Inferior parietal cortex (tissue), 1 donor: ENCODE data around the gene STXBP3.
A peak's percentile ranks its signal among the peaks of the same experiment; 100 is the strongest.

ENCODE experiments used
- DNase-seq: peaks from one replicate; pipeline ENCODE4 v3.0.0-alpha.2; 2016; ENCODE audit errors: extremely low spot score

The STXBP3 gene

DNA sequence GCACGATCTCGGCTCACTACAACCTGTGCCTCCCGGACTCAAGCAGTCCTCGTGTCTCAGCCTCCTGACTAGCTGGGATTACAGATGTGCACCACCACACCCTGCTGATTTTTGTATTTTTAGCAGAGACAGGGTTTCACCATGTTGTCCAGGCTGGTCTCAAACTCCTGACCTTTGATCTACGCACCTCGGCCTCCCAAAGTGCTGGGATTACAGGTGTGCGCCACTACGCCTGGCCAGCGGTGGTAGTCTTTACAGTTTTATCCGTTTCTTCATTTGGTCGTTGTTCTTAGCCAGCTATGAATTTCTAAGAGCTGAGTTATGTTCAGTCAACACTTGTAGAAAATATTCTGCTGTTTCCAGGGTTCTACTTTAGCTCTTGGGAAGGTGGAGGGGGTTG, 57.1 kb downstream of the STXBP3 start:
- no peak for DNase-seq

DNA sequence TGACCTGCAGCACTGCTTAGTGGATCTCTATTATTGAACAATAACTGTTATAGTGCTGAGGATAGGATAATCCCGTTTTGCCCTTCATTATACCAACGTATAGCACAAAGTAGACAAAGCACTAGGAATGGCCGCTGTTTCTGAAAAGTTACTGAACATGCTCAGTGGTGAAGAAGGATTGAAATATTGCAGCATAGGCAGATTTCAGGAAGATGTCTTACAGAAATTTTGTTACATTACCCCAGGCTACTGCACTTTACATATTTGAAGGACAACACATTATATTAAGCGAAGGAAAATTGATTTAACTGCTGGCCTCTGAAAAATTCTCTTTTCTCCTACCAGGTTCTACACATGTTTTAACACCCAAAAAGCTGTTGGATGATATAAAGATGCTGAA, 62.0 kb downstream of the STXBP3 start:
- DNase-seq, result no peak

DNA sequence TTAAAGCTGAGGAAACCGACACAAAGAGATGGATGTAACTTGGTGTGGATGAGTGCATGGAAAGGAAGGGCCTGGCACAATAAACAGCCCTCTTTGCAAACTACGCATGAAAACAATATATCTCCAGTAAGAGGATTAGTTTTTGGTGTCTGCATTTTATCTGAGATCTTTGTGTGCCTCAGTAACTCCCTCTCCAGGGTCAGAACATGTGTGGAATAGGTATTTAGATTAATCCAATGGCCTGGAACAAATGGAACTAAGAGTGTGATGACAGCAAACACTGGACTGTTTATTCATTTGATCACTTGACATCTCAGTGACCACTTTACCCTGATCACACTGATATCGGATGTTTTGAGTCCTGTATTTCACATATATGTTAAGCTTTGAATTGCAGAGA, 65.1 kb downstream of the STXBP3 start:
- DNase-seq, result no peak

DNA sequence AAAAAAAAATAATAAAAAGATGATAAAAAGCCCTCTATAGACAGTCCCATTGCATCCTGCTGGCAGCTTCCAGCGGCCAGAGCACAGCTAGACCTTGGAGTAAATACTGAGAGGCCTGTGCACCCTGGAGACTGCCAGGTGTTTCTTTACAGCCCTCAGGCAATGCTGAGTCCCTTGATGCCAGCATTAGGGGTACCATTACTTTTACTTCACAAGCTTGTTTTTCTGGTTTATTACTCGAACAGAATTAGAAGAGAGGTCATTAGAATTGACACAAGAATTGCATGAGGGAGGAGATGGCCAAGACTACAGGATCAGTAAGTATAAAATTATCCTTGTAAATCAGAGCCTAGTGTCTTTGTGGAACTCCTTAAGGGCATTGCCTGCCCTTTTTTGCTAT, 66.9 kb downstream of the STXBP3 start:
- DNase-seq, result no peak

DNA sequence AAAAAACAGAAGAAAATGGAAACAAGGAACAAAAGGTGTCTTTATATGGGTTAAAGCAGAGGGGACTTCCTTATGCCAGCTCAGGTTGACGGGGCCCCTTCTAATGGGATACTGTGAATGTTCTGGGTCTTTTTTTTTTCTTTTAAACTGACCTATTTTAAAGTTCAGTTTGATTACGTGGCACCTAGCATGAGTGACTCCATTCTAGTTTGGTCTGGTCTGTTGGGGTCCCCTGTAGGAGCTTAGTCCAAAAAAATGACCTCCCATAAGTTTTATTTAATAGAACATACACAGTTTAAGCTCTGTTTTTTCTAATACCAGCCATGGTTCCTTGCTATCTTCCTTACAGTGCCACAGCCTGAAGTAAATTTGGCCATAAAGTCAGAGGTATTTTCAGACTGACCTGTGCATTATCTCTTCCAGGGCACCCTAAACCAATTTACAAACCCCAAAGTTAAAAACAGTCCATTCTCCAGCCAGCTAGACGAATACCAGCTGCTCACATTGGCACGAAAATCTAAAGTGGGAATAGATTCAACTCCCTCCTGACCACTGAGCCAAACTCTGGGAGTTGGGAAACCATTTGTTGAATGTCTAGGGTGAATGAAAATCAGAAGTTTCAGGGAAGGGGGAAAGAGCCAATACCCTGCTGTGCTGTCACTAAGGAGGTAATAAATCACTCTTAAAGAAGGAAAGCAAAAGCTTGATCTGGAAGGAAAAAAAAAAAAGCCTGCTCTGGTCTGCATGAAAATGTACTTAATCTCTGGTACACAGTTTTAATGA, 68.1 kb downstream of the STXBP3 start:
- DNase-seq, result peak; percentile 68

DNA sequence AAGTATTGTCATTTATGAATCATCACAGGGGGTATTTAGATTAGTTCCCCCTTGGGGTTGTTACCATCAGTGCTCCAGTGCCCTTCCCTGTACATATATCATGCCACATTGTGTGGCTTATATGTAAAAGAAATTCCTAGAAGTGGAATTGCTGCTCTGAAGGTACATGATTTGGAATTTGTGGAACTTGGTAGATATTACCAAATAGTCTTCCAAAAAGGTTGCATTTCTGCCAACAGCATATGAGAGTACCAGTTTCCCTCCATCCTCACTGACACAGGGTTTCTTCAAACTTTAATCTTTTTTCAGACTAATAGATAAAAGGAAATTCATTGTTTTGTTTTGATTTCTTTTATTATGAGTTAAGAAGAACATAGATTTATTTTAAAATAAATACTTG, 69.1 kb downstream of the STXBP3 start:
- DNase-seq, result peak; percentile 47

DNA sequence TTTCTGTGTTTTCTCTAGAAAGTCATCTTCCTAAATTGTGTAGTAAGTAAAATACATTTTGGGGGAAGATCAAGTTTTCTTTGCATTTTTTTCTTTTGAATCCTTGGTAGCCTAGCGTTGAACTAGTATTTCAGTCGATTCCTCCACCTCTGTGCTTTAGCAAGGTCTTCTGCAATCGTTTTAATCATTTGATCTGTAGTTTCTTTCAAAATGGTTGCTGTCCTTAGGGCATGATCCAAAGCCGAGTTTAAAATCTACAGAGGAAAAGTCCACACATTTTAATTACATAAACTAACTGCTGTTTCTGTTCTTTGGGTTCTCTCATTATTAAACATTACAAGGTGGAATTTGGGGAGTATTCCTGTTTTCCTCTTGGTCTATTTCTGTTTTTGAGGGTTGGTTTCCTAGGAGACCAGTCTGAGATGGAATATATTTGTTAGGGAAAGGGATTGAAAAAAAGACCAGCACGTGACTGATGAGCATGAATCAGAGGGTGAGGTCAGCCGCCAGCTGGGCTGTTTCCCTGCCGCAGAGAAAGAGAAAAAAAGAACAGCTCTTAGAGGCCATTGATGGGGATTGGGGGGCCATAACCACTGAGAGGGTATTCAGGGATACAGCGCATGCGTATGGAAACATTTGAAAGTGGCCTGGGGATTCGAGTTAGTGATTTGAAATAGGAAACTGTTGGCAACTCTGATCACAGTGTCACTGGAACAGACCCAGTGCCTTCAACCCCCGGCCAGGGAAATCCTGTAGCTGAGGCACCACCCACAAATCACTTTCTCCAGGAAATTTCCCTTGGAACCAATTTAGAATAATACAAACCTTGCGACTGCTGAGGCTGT, 69.8 kb downstream of the STXBP3 start:
- peak; percentile 93 for DNase-seq

DNA sequence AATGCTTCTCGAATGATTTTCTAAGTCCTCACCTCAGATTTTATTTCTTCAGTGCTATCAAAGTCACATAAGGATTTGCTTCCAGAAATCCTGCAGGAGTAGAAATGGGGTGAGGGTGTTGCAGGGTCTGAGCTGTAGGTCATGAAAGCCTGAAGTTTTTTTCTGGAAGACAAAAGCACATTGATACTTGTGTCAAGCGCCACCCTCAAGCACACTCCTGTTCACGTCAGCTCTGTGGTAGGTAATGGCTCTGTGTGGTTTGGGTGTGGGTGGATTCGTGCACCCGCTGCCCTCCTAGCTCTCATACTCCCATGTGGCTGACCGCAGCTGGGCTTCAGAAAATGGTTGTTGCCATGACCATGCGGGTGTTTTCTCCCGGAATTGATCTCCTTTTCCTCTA, 70.5 kb downstream of the STXBP3 start:
- peak; percentile 74 for DNase-seq

DNA sequence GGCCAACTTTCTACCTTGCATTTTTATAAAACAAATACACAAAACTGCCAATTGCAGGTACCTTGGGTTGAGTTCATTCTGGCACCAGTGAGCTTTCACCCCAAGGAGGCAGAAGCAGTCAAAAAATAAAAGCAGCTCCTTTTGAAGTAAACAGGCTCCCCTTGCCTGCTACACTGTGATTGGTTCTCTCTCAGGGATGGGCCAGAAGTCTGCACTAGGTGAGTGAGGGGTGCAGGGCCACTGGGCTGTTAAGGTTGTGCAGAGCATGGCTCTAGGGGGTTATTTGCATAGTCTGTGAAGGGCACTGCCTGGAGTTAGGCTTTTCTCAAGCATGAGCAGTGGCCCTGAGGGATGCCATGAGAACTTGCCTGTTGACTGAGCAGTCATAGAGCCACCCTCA, 71.3 kb downstream of the STXBP3 start:
- DNase-seq, result no peak

DNA sequence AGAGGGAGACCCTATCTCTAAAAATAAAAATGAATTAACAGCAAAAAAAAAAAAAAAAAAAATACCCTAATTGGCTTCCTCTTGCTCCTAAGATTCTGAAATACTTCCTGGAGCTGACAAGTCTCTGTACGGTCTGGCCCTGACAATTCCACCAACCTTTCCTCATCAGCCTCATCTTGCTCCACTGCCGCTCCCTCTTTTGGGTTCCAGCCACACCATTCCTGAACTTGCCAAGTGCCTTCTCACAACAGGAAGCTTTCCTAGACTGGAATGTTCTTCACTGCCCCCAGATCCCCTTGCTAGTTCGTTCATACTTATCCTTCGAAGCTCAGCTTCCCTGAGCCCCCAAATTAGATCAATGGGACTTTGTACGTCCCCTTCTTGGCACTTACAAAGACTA, 73.4 kb downstream of the STXBP3 start:
- DNase-seq, result no peak

DNA sequence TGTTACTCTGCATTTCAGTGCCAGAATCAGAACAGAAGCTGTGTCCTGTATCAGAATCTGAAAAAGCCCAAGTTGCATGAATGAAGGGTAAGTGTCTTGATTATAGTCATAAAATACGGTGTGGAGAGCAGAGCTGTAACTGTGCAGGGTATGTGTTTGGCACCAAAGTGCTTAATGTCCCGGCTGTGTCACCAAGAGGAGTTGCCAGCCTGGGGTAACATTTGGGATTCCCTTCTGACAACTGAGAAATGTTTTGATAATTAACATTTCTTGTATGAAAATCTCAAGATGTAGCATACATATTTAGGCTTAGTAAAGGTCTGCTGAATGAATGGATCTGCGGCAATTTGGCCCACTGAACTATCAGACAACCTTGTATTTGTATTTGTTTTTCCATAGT, 77.2 kb downstream of the STXBP3 start:
- no peak for DNase-seq

DNA sequence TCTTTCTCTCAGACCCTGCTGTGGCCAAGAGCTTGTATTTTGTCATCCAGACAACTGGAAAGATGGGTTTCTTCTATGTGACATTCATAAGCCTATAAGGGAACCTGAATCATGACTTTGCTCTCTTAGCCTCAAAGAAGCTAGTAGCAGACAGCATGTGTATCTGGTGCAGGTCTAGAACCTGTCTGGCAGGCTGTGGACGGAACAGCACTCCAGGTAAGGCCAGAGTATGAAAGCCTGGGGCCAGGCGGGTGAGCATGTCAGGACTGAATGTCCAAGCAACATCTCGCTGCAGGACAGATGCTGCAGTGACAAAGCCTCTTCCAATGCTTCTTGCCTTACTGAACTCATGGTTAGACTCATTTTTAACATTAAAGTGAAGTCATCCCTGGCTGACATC, 77.6 kb downstream of the STXBP3 start:
- DNase-seq, result no peak

DNA sequence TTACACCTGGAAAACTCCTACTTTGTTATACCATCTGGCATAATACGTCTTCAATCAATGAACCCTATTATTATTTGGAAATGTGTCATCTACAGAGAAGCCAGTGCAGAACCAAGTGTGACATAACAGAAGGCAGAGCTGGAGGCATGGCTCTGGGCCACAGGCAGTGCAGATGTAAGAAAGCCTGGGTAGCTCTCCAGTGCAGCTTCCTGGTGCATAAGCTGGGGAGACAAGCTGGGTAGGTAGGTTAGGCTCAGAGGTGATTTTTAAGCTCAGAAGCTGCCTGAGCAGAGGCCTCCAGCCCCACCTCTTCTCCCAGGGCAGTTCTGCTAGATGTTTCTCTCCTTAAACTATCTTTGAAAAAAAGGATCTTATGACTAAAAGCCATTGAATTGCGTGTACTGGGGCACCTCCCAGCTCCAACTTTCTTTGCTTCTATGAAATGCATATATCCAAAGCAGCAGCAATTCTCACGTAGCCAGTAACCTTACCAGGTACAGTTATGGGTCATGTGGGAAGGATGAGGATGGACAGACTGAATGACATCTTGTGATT, 79.7 kb downstream of the STXBP3 start:
- no peak for DNase-seq

DNA sequence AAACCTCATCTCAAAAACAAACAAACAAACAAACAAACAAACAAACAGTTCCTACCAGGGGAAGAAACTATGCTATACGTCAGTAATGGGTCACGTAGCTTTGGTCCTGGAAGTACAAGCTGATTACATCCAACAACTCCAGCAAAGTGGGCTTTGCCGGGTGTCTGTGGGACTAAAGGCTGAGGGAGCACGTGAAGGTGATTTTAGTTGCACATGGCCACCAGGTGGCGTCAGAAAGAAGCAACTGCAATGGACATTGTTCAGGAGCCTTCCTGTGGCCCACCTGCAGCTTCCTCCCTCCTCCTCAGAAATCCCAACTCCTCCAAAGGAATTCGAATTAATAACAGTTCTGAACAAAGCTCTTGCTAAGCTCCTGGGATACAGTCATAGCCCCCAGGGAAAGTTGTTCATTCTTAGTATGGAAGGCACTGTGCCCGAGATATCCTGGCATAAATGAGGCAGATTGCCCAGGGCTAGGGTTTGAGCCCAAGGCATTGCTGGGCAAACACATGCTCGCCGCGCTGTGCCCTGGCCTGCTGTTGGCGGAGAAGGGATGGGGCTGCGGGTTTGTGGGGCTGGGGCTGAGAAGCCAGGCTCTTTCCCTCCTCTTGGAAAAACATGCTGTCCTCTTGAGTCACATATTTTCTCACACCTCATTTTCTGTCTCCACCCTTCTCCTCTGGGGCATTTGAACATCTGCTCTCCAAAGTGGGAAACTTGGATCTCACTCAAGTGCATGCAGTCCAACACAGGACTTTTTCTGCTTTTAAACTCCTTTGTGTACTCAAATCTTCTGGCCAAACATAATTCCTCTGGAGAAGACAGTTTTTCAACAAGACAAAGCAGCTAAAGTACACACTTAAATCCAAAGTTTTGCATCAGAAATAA, 81.8 kb downstream of the STXBP3 start:
- peak; percentile 87 for DNase-seq

DNA sequence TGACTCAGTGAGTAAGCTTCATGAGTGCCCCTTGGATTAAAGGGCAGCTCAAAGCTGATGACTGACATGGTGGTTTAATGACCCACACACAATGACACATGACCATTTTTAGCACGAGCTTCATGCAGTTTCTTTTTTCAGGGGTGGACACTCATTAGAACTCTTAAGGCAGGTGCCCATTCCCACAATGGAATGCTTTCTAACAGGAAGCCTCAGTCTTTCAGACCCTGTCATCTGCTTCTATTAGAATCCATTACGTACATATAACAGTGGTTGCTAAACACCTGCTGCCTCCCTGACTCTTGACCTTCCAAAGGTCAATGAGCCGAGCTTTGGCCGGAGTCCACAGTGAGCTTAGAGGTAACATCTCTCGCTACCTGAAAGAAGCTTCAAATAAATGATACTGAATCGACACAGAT, 83.0 kb downstream of the STXBP3 start:
- no peak for DNase-seq

DNA sequence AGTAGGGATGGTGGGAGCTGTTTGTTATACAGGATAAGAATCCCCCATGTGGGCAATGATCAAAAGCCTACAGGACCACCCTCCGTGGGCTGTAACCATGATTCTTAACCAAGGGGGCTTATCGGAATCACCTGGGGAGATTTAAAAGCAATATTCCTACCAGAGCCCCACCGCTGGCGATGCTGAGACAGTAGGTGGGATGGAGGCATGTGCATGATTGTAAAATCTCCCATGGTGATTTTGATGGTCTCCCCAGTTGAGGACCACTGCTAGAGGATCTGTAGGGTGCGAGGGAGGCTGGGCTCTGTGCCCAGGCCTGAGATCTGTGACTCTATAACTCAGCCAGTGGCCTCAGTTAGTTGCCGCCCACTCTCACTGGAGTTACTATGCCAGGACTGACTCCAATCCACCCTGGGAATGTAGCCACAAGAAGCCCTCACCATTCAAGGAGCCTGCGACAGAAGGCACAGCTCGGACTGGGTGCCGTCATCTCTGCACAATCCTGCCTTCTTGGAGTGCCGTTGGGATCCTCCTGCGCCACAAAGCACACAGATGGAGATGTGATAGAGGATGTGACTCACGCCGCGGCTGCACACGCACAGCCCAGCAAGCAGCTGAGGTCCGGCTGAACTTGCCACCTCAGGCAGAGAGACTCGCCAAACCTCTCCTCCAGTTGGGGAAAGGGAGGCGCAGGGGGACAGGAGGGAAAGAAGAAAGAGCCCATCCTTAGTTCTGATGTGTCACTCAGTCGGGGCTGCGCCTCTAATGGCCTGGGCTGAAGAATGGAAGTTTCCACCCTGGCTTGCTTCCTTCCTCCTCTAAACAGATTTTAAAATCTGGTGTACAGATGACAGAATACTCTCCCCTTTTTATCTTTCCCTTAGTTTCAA, 83.9 kb downstream of the STXBP3 start:
- peak; percentile 54 for DNase-seq

DNA sequence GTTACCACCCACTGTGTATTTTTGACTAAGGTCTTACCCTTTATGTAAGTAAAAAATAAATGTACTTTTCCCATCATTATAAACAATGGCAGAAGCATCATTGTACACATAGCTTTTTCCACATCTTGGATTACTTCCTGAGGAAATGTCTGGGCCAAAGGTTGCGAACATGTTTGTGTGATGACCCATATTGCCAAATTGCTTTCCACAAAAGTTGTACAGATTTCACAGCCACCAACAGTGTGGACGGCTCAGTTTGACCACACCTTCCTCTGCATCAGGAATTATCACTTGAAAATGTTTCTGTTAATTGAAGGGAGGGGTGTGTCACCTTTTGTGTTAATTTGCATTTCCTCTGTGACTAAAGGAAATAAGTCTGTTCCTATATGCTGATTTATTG, 84.8 kb downstream of the STXBP3 start:
- DNase-seq, result no peak

DNA sequence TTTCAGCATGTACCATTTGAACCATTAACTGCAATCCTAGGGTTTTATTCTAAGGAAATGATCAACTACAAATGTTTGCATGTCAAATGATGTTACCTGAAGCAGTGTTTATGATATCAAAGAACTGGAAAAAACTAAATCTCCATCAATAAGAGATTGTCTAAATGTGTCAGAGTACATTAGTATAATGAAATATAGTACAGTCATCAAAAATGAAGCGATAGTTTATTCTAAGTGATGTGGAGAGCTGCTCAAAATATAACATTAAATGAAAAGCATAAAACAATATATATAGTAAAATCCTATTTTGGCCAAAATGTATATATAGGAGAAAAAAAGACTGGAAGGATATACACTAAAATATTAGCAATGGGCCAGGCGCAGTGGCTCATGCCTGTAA, 86.5 kb downstream of the STXBP3 start:
- no peak for DNase-seq

DNA sequence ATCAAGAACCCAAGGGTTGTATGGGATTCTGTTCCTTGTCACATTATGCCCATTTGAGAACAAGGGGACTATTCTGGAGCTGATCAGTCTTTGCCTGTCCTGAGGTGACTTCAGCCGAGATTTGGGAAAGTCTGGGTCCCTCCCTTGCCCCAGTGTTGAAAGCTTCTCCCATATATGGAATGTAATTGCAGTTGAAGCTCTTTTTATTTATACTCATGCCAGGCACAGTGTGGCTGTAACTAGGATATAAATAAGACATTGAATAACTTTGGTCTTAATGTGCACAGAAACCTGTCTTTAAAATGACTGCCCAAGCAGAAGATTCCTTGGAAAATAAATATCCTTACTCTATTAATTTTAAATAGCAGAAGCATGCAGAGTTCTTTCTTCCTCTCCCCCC, 95.2 kb downstream of the STXBP3 start:
- DNase-seq, result no peak

DNA sequence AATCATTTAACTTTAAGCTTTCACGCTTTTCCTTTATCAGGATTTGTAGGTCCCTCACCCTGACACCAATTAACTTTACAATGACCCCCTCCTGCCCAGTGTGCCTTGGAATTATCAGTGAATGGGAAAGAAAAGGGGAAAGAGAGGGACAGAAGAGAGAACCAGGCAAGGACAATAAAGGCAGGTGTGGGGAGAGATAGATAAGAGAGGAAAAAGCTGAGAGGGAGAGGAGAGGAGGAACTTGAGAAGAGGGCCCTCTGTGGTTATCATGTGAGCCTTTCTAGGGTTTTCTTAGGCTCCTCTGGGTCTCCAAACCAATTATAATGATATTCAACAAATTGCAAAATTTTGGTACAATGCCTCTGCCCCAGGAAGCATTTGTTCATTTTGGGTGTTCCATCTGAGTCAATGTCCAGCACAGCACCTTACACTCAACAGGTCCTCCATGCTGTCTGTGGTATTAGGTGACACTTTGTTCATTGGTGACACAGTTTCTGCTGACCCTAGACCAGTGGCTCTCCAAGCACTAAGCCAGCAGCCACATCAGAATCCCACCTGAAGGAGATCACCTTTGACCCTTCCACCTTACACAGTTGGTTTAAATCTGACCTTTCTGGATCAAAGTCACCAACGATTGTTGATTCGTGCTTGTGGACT, 96.2 kb downstream of the STXBP3 start:
- no peak for DNase-seq
